Adipose tissue (tissue), 3 donors: ENCODE results near the gene PTPRT. TPM values are rescaled to one million over a fixed set of nuclear protein-coding genes. Genes with fewer than 3 reads are reported as not detected.
"Not testable (repeated sequence)": the region's sequence is repeated elsewhere in the genome, so short reads cannot be mapped to it uniquely, and the experiment has no call there.

Experiments used
- H3K27ac ChIP-seq: one replicate; pipeline ENCODE4 v1.5.1; 2013; ENCODE audit warnings: low read depth, low read length
- WGBS, 3 donors: extraction: QIAGEN DNeasy Blood & Tissue Kit; methylation state at CpG; one replicate each; pipeline ENCODE4 v1.1.7; 2013; 5-methylcytosine and 5-hydroxymethylcytosine counted together
- polyA plus RNA-seq, 3 donors: library from polyadenylated mRNA; stranded (reverse); fragments of 200-250 nt; gene quantifications; one replicate each; pipeline ENCODE4 v1.2.3, GENCODE V29; 2013
- donor health status: healthy with polysubstance abuse.
- donor health status: Bipolar disorder and iron deficiency.
- donor health status: healthy.

PTPRT gene
- polyA plus RNA-seq, 3 donors = 0.04 to 0.30 (median 0.11) TPM

DNA sequence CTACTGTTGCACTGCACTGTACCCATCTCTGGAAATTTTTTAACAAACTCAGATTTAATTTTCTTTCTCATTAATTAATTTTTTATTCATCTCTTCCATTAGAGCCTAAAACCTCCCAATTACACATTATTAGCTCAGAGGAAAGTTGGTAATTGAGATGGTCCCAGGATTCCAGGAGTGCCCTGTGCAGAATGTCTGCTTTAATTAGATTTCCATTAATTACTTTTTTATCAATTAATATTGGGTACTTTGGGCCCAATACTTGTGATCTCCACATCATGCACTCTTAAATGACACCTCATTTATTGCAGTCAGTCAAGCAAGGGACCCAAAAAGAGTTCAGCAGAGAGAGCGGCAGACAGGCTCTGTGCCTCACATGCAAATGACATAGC is 232.0 kb downstream of the PTPRT start:
- WGBS, 3 donors = 89 to 95% (median 91%) methylated on average over 1 of the region's 1 CpG
- no peak overlapping the region for H3K27ac ChIP-seq

DNA sequence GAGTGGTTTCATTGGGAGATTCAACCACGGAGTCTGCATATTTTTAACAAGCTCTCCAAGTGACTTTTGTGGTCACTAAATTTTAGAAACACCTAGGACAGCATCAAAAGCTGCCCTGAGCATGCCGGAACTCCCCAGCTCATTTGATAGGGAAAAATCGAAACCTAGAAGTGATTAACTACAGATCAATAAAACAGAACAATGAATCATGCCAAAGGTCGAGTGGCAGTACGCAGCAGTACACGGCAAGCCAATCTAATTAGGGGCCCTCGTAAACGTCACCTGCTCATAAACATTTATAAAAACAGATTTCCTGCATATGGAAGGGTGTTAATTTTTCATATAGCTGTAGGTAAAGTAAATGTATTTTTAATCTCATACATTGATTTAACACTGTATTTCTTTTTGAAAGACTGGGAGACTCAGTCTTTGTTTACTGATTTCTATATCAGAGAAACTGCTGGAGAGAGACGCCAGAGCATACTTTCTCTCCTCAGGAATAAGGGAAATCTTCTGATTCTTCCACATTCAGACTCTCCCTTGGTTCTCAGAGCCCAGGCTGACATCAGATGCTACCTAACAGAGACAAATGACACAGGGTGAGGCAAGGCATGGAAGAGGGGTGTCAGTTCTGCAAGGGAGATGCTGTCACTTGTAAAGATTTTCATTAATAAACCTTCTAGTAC is 232.5 kb downstream of the PTPRT start:
- H3K27ac ChIP-seq = no peak overlapping the region
- 15 to 71% (median 56%) methylated on average over 9 of the region's 9 CpGs for WGBS, 3 donors

DNA sequence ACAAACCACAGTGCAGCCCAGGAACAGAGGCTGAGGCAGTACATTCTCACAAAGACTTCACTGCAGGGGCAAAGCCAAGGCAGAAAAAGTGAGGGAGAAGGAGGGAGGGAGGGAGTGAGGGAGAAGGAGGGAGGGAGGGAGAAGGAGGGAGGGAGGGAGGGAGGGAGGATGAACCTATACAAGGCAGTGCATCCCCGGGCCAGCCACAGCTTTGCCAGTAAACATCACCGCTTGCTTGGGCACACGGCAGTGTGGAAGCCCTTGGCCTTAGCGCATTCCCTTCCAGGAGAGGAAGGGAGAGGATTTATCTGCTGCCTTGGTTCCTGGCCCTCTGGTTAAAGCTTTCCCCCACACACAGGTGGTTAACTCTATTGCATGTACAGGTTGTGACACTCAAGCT is 234.0 kb downstream of the PTPRT start:
- H3K27ac ChIP-seq = no peak overlapping the region
- WGBS, 3 donors = 89 to 95% (median 90%) methylated on average over 4 of the region's 4 CpGs

DNA sequence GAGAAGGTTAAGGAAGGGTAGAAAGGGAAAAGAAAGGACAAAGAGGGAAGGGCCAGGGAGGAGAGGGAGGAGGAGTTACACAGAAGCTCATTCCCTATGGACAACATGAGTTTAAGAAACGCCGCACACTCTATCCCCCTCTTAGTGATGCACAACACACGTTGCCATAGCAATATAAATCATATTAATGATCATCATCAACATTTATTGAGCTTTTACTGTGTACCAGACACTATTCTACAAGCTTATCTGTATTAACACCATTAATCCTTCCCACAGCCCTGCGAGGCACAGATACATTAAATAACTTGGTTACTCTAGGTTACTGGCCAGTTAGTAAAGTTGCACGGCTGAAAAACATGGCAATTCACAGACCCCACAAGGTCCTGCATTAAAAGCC is 234.8 kb downstream of the PTPRT start:
- WGBS, 3 donors = 43 to 70% (median 69%) methylated on average over 5 of the region's 5 CpGs
- no peak overlapping the region for H3K27ac ChIP-seq

DNA sequence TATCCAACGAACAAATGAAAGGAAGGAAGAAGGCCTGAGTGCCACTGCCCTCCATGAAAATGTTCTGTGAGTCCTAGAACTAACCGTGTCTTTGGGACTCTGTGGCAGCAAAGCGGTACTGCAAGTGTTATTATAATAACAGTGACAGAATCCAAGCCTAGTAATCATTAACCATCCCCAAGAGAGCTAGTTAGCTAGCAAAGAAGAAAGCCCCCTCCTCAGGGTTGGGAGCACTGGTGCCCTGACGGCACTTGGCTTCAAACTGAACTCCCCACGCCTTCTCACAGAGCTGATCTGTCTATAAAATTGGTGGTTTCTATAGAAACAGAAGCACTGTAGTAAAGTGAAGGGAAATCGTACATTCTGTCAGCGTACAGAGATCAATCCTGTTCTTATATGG is 239.8 kb downstream of the PTPRT start:
- 36 to 84% (median 71%) methylated on average over 7 of the region's 7 CpGs for WGBS, 3 donors
- H3K27ac ChIP-seq = no peak overlapping the region

DNA sequence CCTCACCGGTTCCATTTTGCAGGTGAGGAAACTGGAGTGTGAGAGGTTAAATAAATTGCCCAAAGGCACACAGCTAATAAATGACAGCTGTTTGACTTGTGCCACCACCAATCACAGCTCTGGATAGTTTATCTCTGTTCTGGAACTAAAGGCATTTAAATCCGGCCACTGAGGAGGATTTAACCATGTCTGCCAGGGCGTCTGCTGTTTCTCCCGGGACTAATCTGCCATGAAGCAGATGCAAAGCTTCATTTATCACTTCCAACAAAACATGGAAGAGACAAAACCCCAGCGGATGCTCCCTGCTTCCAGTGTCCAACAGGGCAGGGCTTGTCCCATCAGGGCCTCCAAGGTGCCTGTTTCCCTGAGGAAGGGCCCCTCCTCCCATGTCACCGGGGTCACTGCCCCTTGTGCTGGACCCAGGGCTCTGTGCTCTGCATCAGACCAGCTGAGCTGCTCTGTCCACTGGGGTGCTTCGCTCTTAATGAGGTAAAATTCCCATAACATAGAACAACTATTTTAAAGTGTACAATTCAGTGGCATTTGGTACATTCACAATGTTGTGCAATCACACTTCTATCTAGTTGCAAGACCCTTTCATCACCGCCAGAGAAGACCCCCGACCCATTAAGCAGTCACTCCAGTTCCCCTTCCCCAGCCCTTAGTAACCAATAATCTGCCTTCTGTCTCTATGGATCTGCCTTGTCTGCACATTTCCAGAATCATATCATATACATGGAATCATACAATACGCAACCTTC is 244.3 kb downstream of the PTPRT start:
- no peak overlapping the region for H3K27ac ChIP-seq
- WGBS, 3 donors = 56 to 59% (median 57%) methylated on average over 10 of the region's 10 CpGs

DNA sequence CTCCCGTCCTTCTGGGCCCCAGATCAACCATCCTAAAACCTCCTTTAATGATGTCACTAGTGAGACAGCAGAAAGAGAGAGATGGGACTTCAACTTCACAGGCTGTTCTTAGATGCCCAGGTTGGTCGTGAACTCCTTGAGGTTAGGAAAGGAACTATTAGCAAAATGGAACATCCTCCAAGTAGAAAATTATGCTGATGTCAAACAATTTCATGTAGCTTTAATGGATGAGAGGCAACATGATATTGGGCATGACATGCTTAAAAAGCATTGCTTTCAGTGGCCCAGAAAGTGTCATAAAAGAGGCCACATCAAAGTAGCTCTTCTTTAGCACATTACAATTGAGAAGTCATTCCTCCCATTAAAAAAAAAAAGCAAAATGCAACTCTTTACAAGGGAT is 248.1 kb downstream of the PTPRT start:
- H3K27ac ChIP-seq = no peak overlapping the region
- 75 to 83% (median 76%) methylated on average over 2 of the region's 2 CpGs for WGBS, 3 donors

DNA sequence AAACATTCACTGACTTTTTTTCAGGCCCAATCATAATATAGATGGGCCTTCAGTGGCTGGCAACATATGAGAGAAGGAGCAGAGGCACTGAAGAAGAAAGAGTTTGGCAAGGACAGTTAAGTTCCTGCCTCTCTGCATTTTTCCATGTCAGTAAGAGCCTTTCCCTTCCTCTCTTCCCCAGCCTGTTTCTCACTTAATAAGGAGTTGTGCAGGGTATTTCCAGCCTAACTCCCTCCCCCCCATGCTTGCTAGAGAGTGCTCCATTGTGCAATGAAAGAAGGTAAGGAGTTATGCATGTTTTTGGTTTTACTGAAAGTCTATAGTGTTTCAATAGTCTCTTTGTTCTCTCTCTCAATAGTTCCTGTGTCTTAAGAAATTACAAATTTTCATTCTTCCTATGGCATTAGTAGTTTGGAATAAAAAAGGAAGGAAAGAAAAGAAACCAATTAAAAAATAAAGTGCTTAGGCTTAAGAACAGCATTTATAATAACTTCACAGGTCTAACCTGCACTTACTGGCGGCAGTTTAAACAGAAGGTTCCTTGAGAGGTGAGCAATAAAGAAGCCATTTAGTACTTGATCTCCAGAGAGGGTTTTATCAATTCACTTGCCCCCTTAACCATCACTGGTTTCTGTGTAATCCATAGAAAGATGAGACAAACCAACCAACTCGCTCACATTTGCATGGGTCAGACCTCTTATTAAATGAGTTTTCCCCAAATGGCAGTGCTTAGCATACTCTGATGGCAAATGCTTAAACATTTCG is 251.1 kb downstream of the PTPRT start:
- WGBS, 3 donors = 67 to 76% (median 72%) methylated on average over 3 of the region's 3 CpGs
- no peak overlapping the region for H3K27ac ChIP-seq

DNA sequence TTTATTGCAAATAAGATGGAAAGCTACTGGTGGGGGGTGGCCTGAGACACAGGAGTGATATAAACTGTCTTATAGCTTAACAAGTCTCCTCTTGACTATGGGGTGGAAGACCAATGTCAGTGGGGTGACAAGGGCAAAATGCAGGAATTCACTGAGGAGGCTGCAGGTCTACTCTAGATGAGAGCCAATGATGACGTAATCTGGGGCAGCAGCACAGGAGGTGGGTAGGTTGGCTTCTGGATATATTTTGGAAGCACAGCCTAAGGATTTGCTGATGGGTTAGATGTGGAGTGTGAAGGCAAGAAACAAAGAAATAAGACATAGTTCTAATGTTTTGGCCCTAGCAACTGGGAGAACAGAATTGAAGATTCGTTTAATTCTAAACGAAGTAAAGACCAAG is 253.2 kb downstream of the PTPRT start:
- H3K27ac ChIP-seq = no peak overlapping the region
- WGBS, 3 donors = 82 to 88% (median 82%) methylated on average over 3 of the region's 3 CpGs

DNA sequence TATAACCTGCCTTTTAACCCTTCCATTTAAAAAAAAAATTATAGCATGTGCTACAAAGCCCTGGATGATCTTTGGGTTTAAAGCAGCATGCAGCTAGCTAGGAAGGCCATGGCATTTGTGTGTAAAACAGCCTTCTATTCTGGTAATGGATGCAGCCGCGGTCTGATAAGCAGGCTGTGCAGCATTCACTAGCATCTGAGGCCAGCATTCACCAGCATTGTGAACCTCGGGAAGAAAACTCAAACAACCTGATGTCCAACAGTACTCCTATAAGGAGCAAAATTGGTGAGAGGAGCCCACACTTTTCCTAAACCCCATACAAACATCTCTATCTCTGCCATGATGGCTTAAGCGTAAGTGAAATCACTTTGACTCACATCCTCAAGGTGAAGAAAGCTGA is 265.5 kb downstream of the PTPRT start:
- H3K27ac ChIP-seq = no peak overlapping the region
- WGBS, 3 donors = 73 to 88% (median 87%) methylated on average over 4 of the region's 4 CpGs

DNA sequence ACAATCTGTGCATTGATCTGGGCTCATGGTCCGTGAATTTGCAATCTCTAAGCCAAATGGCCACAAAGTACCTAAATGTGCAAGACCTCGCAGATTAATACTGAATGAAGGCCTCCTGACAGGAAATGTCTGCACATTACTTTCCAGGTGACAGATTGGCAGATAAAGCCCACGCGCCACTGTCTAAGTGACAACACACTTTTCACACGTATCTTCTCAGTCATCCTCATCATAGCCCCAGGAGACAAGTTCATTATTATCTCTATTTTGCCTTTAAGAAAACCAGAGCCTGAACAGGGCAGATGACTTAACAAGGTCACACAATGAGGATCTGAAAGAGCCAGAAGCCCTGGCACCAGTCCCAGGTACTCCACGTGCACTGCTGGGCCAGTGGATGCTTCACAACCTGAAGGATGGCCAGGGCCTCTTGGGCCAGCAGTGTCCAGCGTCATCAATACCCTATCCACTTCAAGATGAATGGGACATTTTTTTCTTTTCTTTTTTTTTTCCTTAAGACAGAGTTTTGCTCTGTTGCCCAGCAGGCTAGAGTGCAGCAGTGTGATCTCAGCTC is 266.3 kb downstream of the PTPRT start:
- 70 to 77% (median 73%) methylated on average over 7 of the region's 7 CpGs for WGBS, 3 donors
- H3K27ac ChIP-seq = no peak overlapping the region

DNA sequence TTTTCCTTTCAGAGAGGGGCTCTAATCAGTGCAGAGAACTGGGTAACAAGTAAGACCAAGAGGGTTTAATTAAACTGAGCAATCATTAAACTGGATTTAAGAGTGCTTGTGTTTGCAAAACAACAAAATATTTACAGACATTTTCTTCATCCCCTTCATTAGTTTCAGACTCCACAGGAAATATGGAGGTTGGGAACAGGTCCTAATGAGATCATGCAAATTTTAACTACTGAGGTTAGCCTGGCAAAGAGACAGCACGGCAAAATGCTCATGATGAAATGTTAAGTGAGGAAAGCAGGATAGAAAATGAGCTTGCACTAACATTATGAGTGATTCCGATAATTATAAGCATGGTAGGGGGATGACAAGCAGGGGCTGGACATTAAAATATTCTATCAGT is 268.9 kb downstream of the PTPRT start:
- WGBS, 3 donors = 78 to 86% (median 80%) methylated on average over 2 of the region's 2 CpGs
- no peak overlapping the region for H3K27ac ChIP-seq

DNA sequence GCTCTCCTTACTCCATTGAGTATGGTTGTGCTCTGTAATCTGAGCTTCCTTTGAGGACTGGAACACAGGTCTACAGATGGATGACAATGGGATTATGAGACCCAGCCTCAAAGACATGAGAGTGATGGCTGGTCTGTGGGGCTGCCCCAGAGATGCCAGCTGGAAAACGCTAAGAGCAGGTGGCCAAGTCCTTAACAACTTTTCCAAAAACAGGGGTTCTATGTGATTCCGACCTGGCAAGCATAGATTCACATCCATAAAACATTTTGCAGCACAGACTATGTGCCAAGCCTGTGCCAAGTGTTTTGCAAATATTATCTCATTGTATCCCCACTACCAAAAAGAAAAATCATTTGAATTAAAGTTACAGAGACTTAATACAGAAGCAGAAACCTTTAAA is 270.4 kb downstream of the PTPRT start:
- no peak overlapping the region for H3K27ac ChIP-seq
- 68 to 81% (median 70%) methylated on average over 2 of the region's 2 CpGs for WGBS, 3 donors

DNA sequence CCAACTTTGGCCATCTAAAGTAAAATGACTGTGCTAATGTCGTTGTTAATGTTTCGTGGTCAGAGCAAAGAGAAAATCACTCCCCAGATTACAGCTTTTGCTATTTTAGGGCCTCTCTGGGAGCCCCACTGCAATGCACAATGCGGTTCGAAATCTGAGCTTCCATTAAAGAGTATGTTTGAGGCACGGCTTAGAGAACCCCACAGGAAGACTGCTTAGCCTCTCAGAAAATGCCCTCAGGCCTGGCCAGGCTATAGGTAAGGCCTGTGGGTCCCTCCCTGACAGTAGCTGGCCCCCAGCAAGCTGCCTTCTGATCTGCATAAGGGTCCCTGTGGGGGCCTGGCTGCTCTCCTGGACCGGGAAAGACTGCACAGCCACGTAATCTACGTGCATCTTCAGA is 274.6 kb downstream of the PTPRT start:
- H3K27ac ChIP-seq = no peak overlapping the region
- WGBS, 3 donors = 78 to 91% (median 80%) methylated on average over 8 of the region's 8 CpGs

DNA sequence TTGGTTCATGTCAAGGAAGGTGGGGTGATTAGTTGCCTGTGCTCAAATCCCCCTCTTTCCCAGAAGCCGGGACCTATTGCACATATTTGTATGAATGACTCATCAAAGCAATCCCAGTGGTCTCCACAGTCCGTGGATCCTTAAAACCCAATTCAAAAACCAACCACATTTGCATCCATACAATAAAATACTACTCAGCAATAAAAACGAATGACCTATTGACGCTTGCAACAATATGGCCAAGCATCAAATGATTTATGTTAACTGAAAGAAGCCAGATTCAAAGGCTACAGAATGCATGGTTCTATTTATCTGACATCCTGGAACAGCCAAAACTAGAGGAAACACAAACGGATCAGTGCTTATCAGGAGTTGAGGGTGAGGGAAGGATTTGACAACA is 275.4 kb downstream of the PTPRT start:
- 42 to 61% (median 46%) methylated on average over 5 of the region's 5 CpGs for WGBS, 3 donors

DNA sequence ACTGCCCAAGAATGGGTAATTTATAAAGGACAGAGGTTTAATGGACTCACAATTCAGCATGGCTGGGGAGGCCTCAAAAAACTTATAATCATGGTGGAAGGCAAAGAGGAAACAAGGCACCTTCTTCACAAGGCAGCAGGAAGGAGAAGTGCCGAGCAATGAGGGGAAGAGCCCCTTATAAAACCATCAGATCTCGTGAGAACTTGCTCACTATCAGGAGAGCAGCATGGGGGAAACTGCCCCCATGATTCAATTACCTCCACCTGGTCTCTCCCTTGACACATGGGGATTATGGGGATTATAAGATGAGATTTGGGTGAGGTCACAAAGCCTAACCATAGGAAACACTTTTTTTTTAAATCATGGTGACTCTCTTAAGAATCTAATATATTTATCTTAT is 278.9 kb downstream of the PTPRT start:
- H3K27ac ChIP-seq = not testable (repeated sequence)
- WGBS, 3 donors = 42 to 51% (median 43%) methylated on average over 2 of the region's 2 CpGs

More for the DNA sequence above, 275.4 kb downstream of the PTPRT start:
- H3K27ac ChIP-seq = no peak overlapping the region

DNA sequence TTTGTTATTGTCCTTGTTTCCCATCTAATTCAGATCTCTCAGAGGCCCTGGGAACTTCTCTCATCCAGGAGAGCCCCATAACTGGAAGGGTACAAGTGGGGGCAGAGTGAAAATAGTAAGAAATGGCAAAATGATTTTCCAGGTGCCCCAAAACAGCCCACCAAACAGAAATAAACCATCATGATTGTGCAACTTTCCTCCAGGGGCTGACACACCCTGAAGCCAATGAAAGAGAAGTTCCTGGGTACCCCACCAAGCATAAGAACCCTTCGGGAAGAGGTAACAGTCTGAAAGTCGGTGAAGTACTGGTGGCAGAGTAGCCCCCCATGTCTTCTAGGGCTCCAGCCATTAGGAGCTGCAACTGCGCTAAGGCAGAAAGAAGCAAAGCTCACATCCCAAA is 282.0 kb downstream of the PTPRT start:
- H3K27ac ChIP-seq = no peak overlapping the region
- 93 to 97% (median 94%) methylated on average over 3 of the region's 3 CpGs for WGBS, 3 donors

DNA sequence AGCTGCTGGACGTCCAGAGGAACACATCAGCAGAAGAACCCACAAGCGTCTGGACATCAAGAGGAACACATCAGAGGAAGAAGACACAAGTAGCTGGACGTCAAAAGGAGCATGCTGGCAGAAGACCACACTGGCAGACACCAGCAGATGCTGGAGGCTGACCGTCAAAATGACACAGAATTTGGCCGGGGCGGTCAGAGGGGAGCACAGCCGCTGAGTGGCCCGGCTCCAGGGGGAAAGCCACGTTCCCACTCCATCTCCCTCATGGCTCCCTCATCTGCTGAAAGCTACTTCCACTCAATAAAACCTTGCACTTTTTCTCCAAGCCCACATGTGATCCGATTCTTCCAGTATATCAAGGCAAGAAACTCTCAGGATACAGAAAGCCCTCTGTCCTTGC is 283.6 kb downstream of the PTPRT start:
- 77 to 80% (median 78%) methylated on average over 10 of the region's 10 CpGs for WGBS, 3 donors
- H3K27ac ChIP-seq = no peak overlapping the region

DNA sequence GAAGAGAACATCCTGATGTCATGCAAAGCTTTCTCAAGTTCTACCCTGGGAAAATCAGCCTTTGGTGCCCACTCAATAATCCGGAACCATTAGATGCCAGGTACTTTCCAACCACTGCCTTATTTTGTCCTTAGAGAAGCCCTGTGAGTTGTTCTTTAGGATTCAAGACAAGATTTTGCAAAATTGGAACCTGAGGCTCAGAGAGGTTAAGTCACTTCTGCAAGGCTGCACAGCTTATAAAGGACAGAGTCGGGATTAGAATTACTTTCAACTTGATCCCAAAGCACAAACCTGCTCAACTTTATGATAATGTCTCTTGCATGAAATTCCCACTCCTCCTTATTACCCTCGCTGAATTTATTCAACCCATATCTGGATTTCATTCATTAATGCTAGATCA is 287.2 kb downstream of the PTPRT start:
- no peak overlapping the region for H3K27ac ChIP-seq
- WGBS, 3 donors = 87 to 98% (median 88%) methylated on average over 3 of the region's 3 CpGs
